ENCODE measurements around the gene PTPRN2.

DNA sequence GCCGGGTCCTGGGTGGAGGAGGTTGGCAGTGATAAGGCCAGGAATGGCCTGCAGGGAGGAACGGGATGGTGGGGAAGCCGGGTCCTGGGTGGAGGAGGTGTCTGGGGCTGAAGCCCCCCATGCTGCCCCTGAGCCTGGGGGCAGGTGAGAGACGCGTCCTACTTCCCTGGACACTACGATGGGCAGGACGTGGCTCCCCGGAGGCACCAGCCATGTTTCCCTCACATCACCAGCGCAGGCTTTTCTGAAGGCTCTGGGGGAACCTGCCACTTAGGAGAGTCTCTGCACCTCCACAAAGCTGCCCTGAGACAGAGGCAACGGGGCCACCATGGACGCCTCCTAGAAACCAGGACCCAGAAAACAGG is 926.0 kb downstream of the PTPRN2 start:
- TF ChIP-seq CTCF (IDR thresholded peaks at IDR 0.05 in 2 of 3, conservative IDR thresholded peaks at IDR 0.05 in 1 of 3; ENCODE audit: borderline replicate concordance in 1 of 3, insufficient read depth in 1 of 3, low read depth in 2 of 3, low read length in 2 of 3) (no peak), TCF7L2 (IDR thresholded peaks at IDR 0.05; ENCODE audit: borderline replicate concordance, extremely low read depth, insufficient read depth, insufficient read length) (no peak), EZH2 (IDR thresholded peaks at IDR 0.05) (no peak), SP1 (IDR thresholded peaks at IDR 0.05; ENCODE audit: low read depth) (no peak)
